Esophagus (tissue), 2 donors: ENCODE data around the gene HEATR9. TPM values are rescaled to one million over a fixed set of nuclear protein-coding genes. Genes with fewer than 3 reads are reported as not detected.

Experiments used
- H3K27ac ChIP-seq, 2 donors: one replicate each; pipeline ENCODE4 v1.5.1; 2013; ENCODE audit warnings: low read depth in 2 of 2, mild to moderate bottlenecking in 2 of 2, inconsistent platforms in 1 of 2, low read length in 1 of 2, moderate library complexity in 1 of 2
- H3K27me3 ChIP-seq, 2 donors: one replicate each; pipeline ENCODE4 v1.6.1; 2013; ENCODE audit warnings: low read length in 2 of 2, control low read depth in 1 of 2, mild to moderate bottlenecking in 1 of 2; ENCODE audit not compliant: insufficient read depth in 2 of 2, control insufficient read depth in 1 of 2
- H3K36me3 ChIP-seq, 2 donors: one replicate each; pipeline ENCODE4 v1.6.1; 2013; ENCODE audit warnings: low read length in 1 of 2; ENCODE audit not compliant: control insufficient read depth in 2 of 2, insufficient read depth in 2 of 2
- H3K4me1 ChIP-seq, 2 donors: one replicate each; pipeline ENCODE4 v1.6.1; 2013; ENCODE audit warnings: low read length in 1 of 2; ENCODE audit not compliant: control insufficient read depth in 2 of 2, insufficient read depth in 2 of 2
- H3K4me3 ChIP-seq, 2 donors: one replicate each; pipeline ENCODE4 v1.5.1; 2013; ENCODE audit warnings: low read length in 2 of 2, mild to moderate bottlenecking in 2 of 2, low read depth in 1 of 2, moderate library complexity in 1 of 2
- H3K9me3 ChIP-seq, 2 donors: one replicate each; pipeline ENCODE4 v1.6.1; 2013; ENCODE audit warnings: mild to moderate bottlenecking in 2 of 2, low read depth in 1 of 2, low read length in 1 of 2, moderate library complexity in 1 of 2; ENCODE audit not compliant: control insufficient read depth in 2 of 2, insufficient read depth in 1 of 2
- WGBS, 2 donors: extraction: QIAGEN DNeasy Blood & Tissue Kit; methylation state at CpG; one replicate each; pipeline ENCODE4 v1.1.7; 2013; 5-methylcytosine and 5-hydroxymethylcytosine counted together
- polyA plus RNA-seq, 2 donors: library from polyadenylated mRNA; stranded (reverse); fragments of 200-250 nt; gene quantifications; one replicate each; pipeline ENCODE4 v1.2.3, GENCODE V29; 2013
- donor health status: healthy with polysubstance abuse.
- donor health status: Bipolar disorder and iron deficiency.

The HEATR9 gene
- polyA plus RNA-seq, 2 donors = 0.05 to 0.08 TPM

- H3K4me1 ChIP-seq = no peaks in the 10 kb centered on the region
- H3K27me3 ChIP-seq = no peaks in the 10 kb centered on the region
- no peak overlapping the region for H3K27ac ChIP-seq
- no peak overlapping the region for H3K4me3 ChIP-seq
- peaks cover 0 to 2% of the 10 kb centered on the region in 2 donors for H3K9me3 ChIP-seq
- WGBS, 2 donors = 92 to 98% methylated on average over 3 of the region's 3 CpGs
- no peaks in the 10 kb centered on the region for H3K36me3 ChIP-seq
These were observed 1.1 kb downstream of the HEATR9 start for GRCh38 chr17:35867574-35867973.

GRCh38 chr17:35866341-35866950, 2.2 kb downstream of the HEATR9 start:
- Histone ChIP-seq H3K27ac (no peak overlapping the region), H3K4me3 (no peak overlapping the region), H3K9me3 (peaks cover 0 to 2% of the 10 kb centered on the region in 2 donors), H3K27me3 (no peaks in the 10 kb centered on the region), H3K36me3 (no peaks in the 10 kb centered on the region), H3K4me1 (no peaks in the 10 kb centered on the region)
- 90 to 100% methylated on average over 1 of the region's 1 CpG for WGBS, 2 donors

- Histone ChIP-seq H3K4me1 (no peaks in the 10 kb centered on the region), H3K4me3 (no peak overlapping the region), H3K27ac (no peak overlapping the region), H3K36me3 (no peaks in the 10 kb centered on the region), H3K9me3 (peaks cover 0 to 2% of the 10 kb centered on the region in 2 donors), H3K27me3 (no peaks in the 10 kb centered on the region)
- WGBS, 2 donors = 66 to 68% methylated on average over 3 of the region's 3 CpGs
These were observed 3.0 kb downstream of the HEATR9 start for GRCh38 chr17:35865412-35866340.

GRCh38 chr17:35864853-35865252, 3.8 kb downstream of the HEATR9 start:
- H3K27me3 ChIP-seq = no peaks in the 10 kb centered on the region
- 87 to 92% methylated on average over 7 of the region's 7 CpGs for WGBS, 2 donors
- no peaks in the 10 kb centered on the region for H3K4me1 ChIP-seq

GRCh38 chr17:35856603-35857002, 12.1 kb downstream of the HEATR9 start:
- H3K4me3 ChIP-seq = no peak overlapping the region
- 82 to 92% methylated on average over 2 of the region's 2 CpGs for WGBS, 2 donors

More at GRCh38 chr17:35864853-35865252, 3.8 kb downstream of the HEATR9 start:
- no peak overlapping the region for H3K4me3 ChIP-seq
- H3K27ac ChIP-seq = no peak overlapping the region
- H3K36me3 ChIP-seq = no peaks in the 10 kb centered on the region
- H3K9me3 ChIP-seq = peaks cover 0 to 2% of the 10 kb centered on the region in 2 donors

GRCh38 chr17:35855965-35856364, 12.7 kb downstream of the HEATR9 start:
- Histone ChIP-seq H3K9me3 (no peaks in the 10 kb centered on the region), H3K4me1 (no peaks in the 10 kb centered on the region)
- 69 to 70% methylated on average over 5 of the region's 5 CpGs for WGBS, 2 donors

More at GRCh38 chr17:35856603-35857002, 12.1 kb downstream of the HEATR9 start:
- Histone ChIP-seq H3K27me3 (no peaks in the 10 kb centered on the region), H3K36me3 (peaks cover 0 to 2% of the 10 kb centered on the region in 2 donors), H3K27ac (no peak overlapping the region), H3K4me1 (no peaks in the 10 kb centered on the region), H3K9me3 (no peaks in the 10 kb centered on the region)

GRCh38 chr17:35849469-35850348, 19.0 kb downstream of the HEATR9 start:
- no peak overlapping the region for H3K27ac ChIP-seq
- no peak overlapping the region for H3K4me3 ChIP-seq
- no peaks in the 10 kb centered on the region for H3K4me1 ChIP-seq
- H3K36me3 ChIP-seq = peaks cover 8 to 11% of the 10 kb centered on the region in 2 donors
- H3K9me3 ChIP-seq = no peaks in the 10 kb centered on the region
- no peaks in the 10 kb centered on the region for H3K27me3 ChIP-seq
- 66 to 67% methylated on average over 7 of the region's 7 CpGs for WGBS, 2 donors

More at GRCh38 chr17:35855965-35856364, 12.7 kb downstream of the HEATR9 start:
- H3K36me3 ChIP-seq = peaks cover 0 to 5% of the 10 kb centered on the region in 2 donors
- no peaks in the 10 kb centered on the region for H3K27me3 ChIP-seq
- no peak overlapping the region for H3K27ac ChIP-seq
- H3K4me3 ChIP-seq = no peak overlapping the region

- no peaks in the 10 kb centered on the region for H3K9me3 ChIP-seq
- no peak overlapping the region for H3K27ac ChIP-seq
- no peak overlapping the region for H3K4me3 ChIP-seq
- no peaks in the 10 kb centered on the region for H3K4me1 ChIP-seq
- H3K27me3 ChIP-seq = no peaks in the 10 kb centered on the region
- peaks cover 15 to 21% of the 10 kb centered on the region in 2 donors for H3K36me3 ChIP-seq
- WGBS, 2 donors = 82 to 91% methylated on average over 4 of the region's 4 CpGs
These were observed 20.9 kb downstream of the HEATR9 start for GRCh38 chr17:35847633-35848373.
